GM12878 (cell line): Measurements from ENCODE around the gene DTNA. TPM values are rescaled to one million over a fixed set of nuclear protein-coding genes. Genes with fewer than 3 reads are reported as not detected.

Source experiments
- ATAC-seq: fragments of 200-7000 bp; cut with Tn5 transposase; 3 replicates; pipeline ENCODE4 v1.9.1; 2020; ENCODE audit warnings: mild to moderate bottlenecking, moderate library complexity
- BruUV-seq: library from RNA; stranded (reverse); fragments of 400-500 nt; replicated peaks from 2 replicates; lab custom pipeline; 2021; lab: Mats Ljungman, UMichigan
- CTCF ChIA-PET: fragments of 300-600 bp; sonication (Branson Sonifier 250); formaldehyde crosslinking; extraction: SDS; loops from one replicate; lab custom pipeline; 2021; ENCODE audit warnings: inconsistent platforms; lab: Yijun Ruan, JAX
- POLR2A ChIA-PET: fragments of 350-600 bp; formaldehyde crosslinking; extraction: SDS; loops from one replicate; lab custom pipeline; 2021; ENCODE audit warnings: inconsistent platforms; lab: Charles Lee
- RAD21 ChIA-PET: fragments of 300-600 bp; sonication (Branson Sonifier 250); formaldehyde crosslinking; loops from one replicate; lab custom pipeline; 2023; ENCODE audit warnings: antibody characterized with exemption; ENCODE audit not compliant: unreplicated experiment; lab: Charles Lee
- SMC1A ChIA-PET: fragments of 300-600 bp; sonication (Branson Sonifier 250); formaldehyde crosslinking; loops from one replicate; lab custom pipeline; 2023; ENCODE audit not compliant: unreplicated experiment, uncharacterized antibody; lab: Charles Lee
- DNase-seq: peaks from one replicate; pipeline ENCODE4 v3.0.0-alpha.2; 2011; ENCODE audit warnings: low read depth, low spot score
- FAIRE-seq: peaks from 3 replicates; lab custom pipeline; 2011; peaks lifted over from hg19 to GRCh38; lab: Jason Lieb, UNC
- H2AFZ ChIP-seq: 2 replicates; pipeline ENCODE4 v1.6.0; 2011; ENCODE audit warnings: low read depth, low read length, control low read depth; ENCODE audit not compliant: control insufficient read depth
- H3K27ac ChIP-seq: 2 replicates; pipeline ENCODE4 v1.5.1; 2011; ENCODE audit warnings: control low read depth; ENCODE audit not compliant: control insufficient read depth, insufficient read depth
- H3K27me3 ChIP-seq, 2 experiments: replicated peaks in 1 of 2; 2 replicates each; pipeline versions ENCODE4 v1.6.0 to v1.6.1; 2011; ENCODE audit warnings: low read length in 1 of 2; ENCODE audit not compliant: control insufficient read depth in 2 of 2, insufficient read depth in 2 of 2
- H3K36me3 ChIP-seq, 2 experiments: 2 replicates each; pipeline ENCODE4 v1.5.1; 2011; ENCODE audit warnings: low read length in 1 of 2; ENCODE audit not compliant: control insufficient read depth in 2 of 2, insufficient read depth in 2 of 2
- H3K4me1 ChIP-seq: 2 replicates; pipeline ENCODE4 v1.6.1; 2011; ENCODE audit warnings: mild to moderate bottlenecking, low read length, moderate library complexity, mixed read lengths; ENCODE audit not compliant: control insufficient read depth, insufficient read depth
- H3K4me2 ChIP-seq: 2 replicates; pipeline ENCODE4 v1.6.0; 2011; ENCODE audit warnings: control low read depth; ENCODE audit not compliant: control insufficient read depth, insufficient read depth
- H3K4me3 ChIP-seq: fragments of 200-600 bp; sonication (generic); 2 replicates; pipeline ENCODE4 v1.5.1; 2016
- H3K79me2 ChIP-seq: 2 replicates; pipeline ENCODE4 v1.6.0; 2011; ENCODE audit warnings: low read length; ENCODE audit not compliant: control insufficient read depth, insufficient read depth
- H3K9ac ChIP-seq: 2 replicates; pipeline ENCODE4 v1.8.0; 2011; ENCODE audit warnings: low read length, control low read depth, mixed read lengths; ENCODE audit not compliant: control insufficient read depth, insufficient read depth
- H3K9me3 ChIP-seq: replicated peaks from 3 replicates; pipeline ENCODE4 v1.5.1; 2011; ENCODE audit warnings: mild to moderate bottlenecking, low read length; ENCODE audit not compliant: control insufficient read depth, insufficient read depth
- H4K20me1 ChIP-seq: 2 replicates; pipeline ENCODE4 v1.6.0; 2011; ENCODE audit not compliant: control insufficient read depth, insufficient read depth
- BHLHE40 ChIP-seq, 2 experiments: fragments of 450-650 bp in 1 of 2; IDR thresholded peaks; 2 replicates each; pipeline ENCODE4 v1.6.1; 2011 to 2017; ENCODE audit warnings: low read depth in 2 of 2, borderline replicate concordance in 1 of 2, improper control_type of control experiment in 1 of 2, low read length in 1 of 2, mild to moderate bottlenecking in 1 of 2
- CBFB ChIP-seq: IDR thresholded peaks from 2 replicates; pipeline ENCODE4 v1.6.1; 2016; ENCODE audit warnings: antibody characterized with exemption, low read depth
- EED ChIP-seq: sonication (generic); IDR thresholded peaks from 2 replicates; pipeline ENCODE4 v1.6.1; 2016; ENCODE audit warnings: antibody characterized with exemption, low read depth
- HCFC1 ChIP-seq: fragments of 150-350 bp; IDR thresholded peaks from 2 replicates; pipeline ENCODE4 v1.6.1; 2014; ENCODE audit warnings: low read length
- JUNB ChIP-seq: IDR thresholded peaks from 2 replicates; pipeline ENCODE4 v1.6.1; 2016; ENCODE audit warnings: antibody characterized with exemption, mild to moderate bottlenecking
- ZNF384 ChIP-seq: IDR thresholded peaks from 2 replicates; pipeline ENCODE4 v1.6.1; 2012; ENCODE audit warnings: low read depth, mild to moderate bottlenecking, low read length, improper control_type of control experiment, borderline replicate concordance
- WGBS: methylation state at CpG from one replicate; pipeline ENCODE4 v1.1.6; 2016; ENCODE audit warnings: low lambda C conversion rate; ENCODE audit not compliant: insufficient replicate concordance, insufficient coverage; ENCODE audit errors: missing lambda C conversion rate; 5-methylcytosine and 5-hydroxymethylcytosine counted together
- in situ Hi-C: fragments of 300-500 bp; cut with MboI; formaldehyde crosslinking; loops from 9 replicates; pipeline ENCODE4 v1.14.3; 2018; ENCODE audit warnings: mixed read lengths
- intact Hi-C: fragments of 100-400 bp; cut with micrococcal nuclease; formaldehyde crosslinking; loops from one replicate; pipeline ENCODE4 v1.14.2; 2022; ENCODE audit not compliant: unreplicated experiment
- polyA plus RNA-seq, 11 experiments: library from polyadenylated mRNA; depleted of rRNA in 4 of 11; unstranded in 6 of 11; stranded (reverse) in 5 of 11; fragments of >200 nt; fragmentation: Nextera tagmentation in 4 of 11; fragmentation: Illumina TruSeq in 1 of 11; extraction: Ambion mirVana in 4 of 11; extraction: Trizol in 1 of 11; gene quantifications; 1 replicate in 1 of 11; 2 replicates in 10 of 11; pipeline versions ENCODE4 v1.2.1 to v1.2.3, GENCODE V29; 2011 to 2016; ENCODE audit warnings: inconsistent platforms in 2 of 11, missing spikeins in 2 of 11, low read depth in 1 of 11
- total RNA-seq, 4 experiments: library from RNA; depleted of rRNA in 3 of 4; stranded (reverse); fragments of >200 nt in 3 of 4; fragmentation: Illumina TruSeq in 1 of 4; extraction: Trizol in 1 of 4; gene quantifications; 2 replicates each; pipeline versions ENCODE4 v1.2.1 to v1.2.3, GENCODE V29; 2013 to 2021
- TF ChIP-seq, protein P1 (sequence below): fragments of 450-650 bp; IDR thresholded peaks from 2 replicates; pipeline ENCODE4 v1.6.1; 2017; ENCODE audit warnings: mild to moderate bottlenecking, moderate library complexity
- TF ChIP-seq, protein P2 (sequence below): fragments of 450-650 bp; IDR thresholded peaks from 2 replicates; pipeline ENCODE4 v1.6.1; 2018; ENCODE audit warnings: mild to moderate bottlenecking, low read depth, moderate library complexity; ENCODE audit not compliant: partially characterized antibody
- TF ChIP-seq, protein P3 (sequence below): fragments of 450-650 bp; IDR thresholded peaks from 2 replicates; pipeline ENCODE4 v1.6.1; 2017; ENCODE audit warnings: low read depth, mild to moderate bottlenecking, moderate library complexity
- TF ChIP-seq, protein P4 (sequence below): IDR thresholded peaks from 2 replicates; pipeline ENCODE4 v1.6.1; 2012; ENCODE audit warnings: mild to moderate bottlenecking, low read depth, low read length

The DTNA gene
- total and polyA plus RNA-seq, 10 of the 15 experiments (the other 5 are each of a cell fraction or from before 2014, with no cell fraction given), result 0.26 to 8.6 (median 0.53) TPM

DNA sequence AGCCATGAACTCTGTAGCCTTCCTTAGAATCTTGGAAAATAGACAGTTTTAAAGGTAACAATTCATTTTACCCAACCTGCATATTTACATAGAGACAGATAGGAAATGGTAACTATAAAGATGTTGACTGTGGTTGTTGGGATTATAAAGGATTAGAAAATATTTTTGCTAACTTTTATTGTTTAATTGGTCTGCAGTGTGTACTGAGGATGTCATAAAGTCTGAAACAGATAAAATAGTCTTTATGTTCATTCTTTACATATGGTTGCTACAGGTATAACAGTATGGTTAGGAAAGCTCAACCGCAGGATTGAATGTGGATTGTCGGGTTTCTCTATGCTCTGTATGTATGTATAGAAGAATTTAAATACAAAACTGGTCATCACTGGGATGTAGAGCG, 7.3 kb upstream of the DTNA start:
- H3K9me3 ChIP-seq, result no peaks in the 10 kb centered on the region
- CTCF ChIA-PET, result no interaction called here
- WGBS, result 33% methylated on average over 3 of the region's 3 CpGs
- H2AFZ ChIP-seq, result no peak overlapping the region
- no peak overlapping the region for H3K9ac ChIP-seq
- in situ Hi-C loops, result no loop called here
- POLR2A ChIA-PET, result no interaction called here
- no peak overlapping the region for H3K4me3 ChIP-seq
- no peaks in the 10 kb centered on the region for H3K27me3 ChIP-seq
- ATAC-seq (no peak), FAIRE-seq (no peak), DNase-seq (no peak)
- BruUV-seq, result no TSS peak
- H3K79me2 ChIP-seq, result no peaks in the 10 kb centered on the region
- intact Hi-C loops, result no loop called here
- H3K4me2 ChIP-seq, result no peak overlapping the region
- SMC1A ChIA-PET, result interaction anchor here (0.6 to 1.3 kb wide), 2 partner anchors 36 to 41 kb away, joined by 3 to 4 read pairs; no protein-coding TSS in a partner anchor
- no peaks in the 10 kb centered on the region for H3K36me3 ChIP-seq
- RAD21 ChIA-PET, result no interaction called here
- H3K27ac ChIP-seq, result no peak overlapping the region
- H4K20me1 ChIP-seq, result no peaks in the 10 kb centered on the region
- H3K4me1 ChIP-seq, result no peaks in the 10 kb centered on the region
- TF ChIP-seq, protein P1, sequence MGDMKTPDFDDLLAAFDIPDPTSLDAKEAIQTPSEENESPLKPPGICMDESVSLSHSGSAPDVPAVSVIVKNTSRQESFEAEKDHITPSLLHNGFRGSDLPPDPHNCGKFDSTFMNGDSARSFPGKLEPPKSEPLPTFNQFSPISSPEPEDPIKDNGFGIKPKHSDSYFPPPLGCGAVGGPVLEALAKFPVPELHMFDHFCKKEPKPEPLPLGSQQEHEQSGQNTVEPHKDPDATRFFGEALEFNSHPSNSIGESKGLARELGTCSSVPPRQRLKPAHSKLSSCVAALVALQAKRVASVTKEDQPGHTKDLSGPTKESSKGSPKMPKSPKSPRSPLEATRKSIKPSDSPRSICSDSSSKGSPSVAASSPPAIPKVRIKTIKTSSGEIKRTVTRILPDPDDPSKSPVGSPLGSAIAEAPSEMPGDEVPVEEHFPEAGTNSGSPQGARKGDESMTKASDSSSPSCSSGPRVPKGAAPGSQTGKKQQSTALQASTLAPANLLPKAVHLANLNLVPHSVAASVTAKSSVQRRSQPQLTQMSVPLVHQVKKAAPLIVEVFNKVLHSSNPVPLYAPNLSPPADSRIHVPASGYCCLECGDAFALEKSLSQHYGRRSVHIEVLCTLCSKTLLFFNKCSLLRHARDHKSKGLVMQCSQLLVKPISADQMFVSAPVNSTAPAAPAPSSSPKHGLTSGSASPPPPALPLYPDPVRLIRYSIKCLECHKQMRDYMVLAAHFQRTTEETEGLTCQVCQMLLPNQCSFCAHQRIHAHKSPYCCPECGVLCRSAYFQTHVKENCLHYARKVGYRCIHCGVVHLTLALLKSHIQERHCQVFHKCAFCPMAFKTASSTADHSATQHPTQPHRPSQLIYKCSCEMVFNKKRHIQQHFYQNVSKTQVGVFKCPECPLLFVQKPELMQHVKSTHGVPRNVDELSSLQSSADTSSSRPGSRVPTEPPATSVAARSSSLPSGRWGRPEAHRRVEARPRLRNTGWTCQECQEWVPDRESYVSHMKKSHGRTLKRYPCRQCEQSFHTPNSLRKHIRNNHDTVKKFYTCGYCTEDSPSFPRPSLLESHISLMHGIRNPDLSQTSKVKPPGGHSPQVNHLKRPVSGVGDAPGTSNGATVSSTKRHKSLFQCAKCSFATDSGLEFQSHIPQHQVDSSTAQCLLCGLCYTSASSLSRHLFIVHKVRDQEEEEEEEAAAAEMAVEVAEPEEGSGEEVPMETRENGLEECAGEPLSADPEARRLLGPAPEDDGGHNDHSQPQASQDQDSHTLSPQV, result no peak
- TF ChIP-seq, protein P2, sequence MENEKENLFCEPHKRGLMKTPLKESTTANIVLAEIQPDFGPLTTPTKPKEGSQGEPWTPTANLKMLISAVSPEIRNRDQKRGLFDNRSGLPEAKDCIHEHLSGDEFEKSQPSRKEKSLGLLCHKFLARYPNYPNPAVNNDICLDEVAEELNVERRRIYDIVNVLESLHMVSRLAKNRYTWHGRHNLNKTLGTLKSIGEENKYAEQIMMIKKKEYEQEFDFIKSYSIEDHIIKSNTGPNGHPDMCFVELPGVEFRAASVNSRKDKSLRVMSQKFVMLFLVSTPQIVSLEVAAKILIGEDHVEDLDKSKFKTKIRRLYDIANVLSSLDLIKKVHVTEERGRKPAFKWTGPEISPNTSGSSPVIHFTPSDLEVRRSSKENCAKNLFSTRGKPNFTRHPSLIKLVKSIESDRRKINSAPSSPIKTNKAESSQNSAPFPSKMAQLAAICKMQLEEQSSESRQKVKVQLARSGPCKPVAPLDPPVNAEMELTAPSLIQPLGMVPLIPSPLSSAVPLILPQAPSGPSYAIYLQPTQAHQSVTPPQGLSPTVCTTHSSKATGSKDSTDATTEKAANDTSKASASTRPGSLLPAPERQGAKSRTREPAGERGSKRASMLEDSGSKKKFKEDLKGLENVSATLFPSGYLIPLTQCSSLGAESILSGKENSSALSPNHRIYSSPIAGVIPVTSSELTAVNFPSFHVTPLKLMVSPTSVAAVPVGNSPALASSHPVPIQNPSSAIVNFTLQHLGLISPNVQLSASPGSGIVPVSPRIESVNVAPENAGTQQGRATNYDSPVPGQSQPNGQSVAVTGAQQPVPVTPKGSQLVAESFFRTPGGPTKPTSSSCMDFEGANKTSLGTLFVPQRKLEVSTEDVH, result no peak
- TF ChIP-seq EED (no peak), BHLHE40 (IDR thresholded peaks at IDR 0.05; ENCODE audit: borderline replicate concordance in 1 of 2, low read depth in 2 of 2, low read length in 1 of 2) (no peak), ZNF384 (no peak), CBFB (no peak), JUNB (no peak), HCFC1 (no peak)
- TF ChIP-seq, protein P3, sequence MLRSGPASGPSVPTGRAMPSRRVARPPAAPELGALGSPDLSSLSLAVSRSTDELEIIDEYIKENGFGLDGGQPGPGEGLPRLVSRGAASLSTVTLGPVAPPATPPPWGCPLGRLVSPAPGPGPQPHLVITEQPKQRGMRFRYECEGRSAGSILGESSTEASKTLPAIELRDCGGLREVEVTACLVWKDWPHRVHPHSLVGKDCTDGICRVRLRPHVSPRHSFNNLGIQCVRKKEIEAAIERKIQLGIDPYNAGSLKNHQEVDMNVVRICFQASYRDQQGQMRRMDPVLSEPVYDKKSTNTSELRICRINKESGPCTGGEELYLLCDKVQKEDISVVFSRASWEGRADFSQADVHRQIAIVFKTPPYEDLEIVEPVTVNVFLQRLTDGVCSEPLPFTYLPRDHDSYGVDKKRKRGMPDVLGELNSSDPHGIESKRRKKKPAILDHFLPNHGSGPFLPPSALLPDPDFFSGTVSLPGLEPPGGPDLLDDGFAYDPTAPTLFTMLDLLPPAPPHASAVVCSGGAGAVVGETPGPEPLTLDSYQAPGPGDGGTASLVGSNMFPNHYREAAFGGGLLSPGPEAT, result no peak
- TF ChIP-seq, protein P4, sequence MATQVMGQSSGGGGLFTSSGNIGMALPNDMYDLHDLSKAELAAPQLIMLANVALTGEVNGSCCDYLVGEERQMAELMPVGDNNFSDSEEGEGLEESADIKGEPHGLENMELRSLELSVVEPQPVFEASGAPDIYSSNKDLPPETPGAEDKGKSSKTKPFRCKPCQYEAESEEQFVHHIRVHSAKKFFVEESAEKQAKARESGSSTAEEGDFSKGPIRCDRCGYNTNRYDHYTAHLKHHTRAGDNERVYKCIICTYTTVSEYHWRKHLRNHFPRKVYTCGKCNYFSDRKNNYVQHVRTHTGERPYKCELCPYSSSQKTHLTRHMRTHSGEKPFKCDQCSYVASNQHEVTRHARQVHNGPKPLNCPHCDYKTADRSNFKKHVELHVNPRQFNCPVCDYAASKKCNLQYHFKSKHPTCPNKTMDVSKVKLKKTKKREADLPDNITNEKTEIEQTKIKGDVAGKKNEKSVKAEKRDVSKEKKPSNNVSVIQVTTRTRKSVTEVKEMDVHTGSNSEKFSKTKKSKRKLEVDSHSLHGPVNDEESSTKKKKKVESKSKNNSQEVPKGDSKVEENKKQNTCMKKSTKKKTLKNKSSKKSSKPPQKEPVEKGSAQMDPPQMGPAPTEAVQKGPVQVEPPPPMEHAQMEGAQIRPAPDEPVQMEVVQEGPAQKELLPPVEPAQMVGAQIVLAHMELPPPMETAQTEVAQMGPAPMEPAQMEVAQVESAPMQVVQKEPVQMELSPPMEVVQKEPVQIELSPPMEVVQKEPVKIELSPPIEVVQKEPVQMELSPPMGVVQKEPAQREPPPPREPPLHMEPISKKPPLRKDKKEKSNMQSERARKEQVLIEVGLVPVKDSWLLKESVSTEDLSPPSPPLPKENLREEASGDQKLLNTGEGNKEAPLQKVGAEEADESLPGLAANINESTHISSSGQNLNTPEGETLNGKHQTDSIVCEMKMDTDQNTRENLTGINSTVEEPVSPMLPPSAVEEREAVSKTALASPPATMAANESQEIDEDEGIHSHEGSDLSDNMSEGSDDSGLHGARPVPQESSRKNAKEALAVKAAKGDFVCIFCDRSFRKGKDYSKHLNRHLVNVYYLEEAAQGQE, result no peak
